Adrenal gland (tissue), 12 donors: Measurements from ENCODE around the gene SPINK1. TPM values are rescaled to one million over a fixed set of nuclear protein-coding genes. Genes with fewer than 3 reads are reported as not detected.
A peak's percentile ranks its signal among the peaks of the same experiment; 100 is the strongest.

ENCODE experiments used
- DNase-seq, 7 donors: peaks; one replicate each; pipeline ENCODE4 v3.0.0-alpha.2; 2019 to 2020
- H3K27ac ChIP-seq, 5 donors: fragments of 200-600 bp; sonication (generic) in 4 of 5; 1 replicate in 3 of 5; 2 replicates in 2 of 5; pipeline versions ENCODE4 v1.5.1 to v1.8.0; 2016 to 2020; ENCODE audit warnings: mild to moderate bottlenecking in 1 of 5
- H3K27me3 ChIP-seq: fragments of 200-600 bp; 2 replicates; pipeline ENCODE4 v1.8.0; 2021
- H3K36me3 ChIP-seq, 2 donors: fragments of 200-600 bp; replicated peaks in 1 of 2; 1 replicate in 1 of 2; 2 replicates in 1 of 2; pipeline versions ENCODE4 v1.5.1 to v1.8.0; 2018 to 2022
- H3K4me1 ChIP-seq, 2 donors: fragments of 200-600 bp; replicated peaks in 1 of 2; 1 replicate in 1 of 2; 2 replicates in 1 of 2; pipeline versions ENCODE4 v1.5.1 to v1.8.0; 2018 to 2021
- H3K4me3 ChIP-seq, 4 donors: fragments of 200-600 bp; sonication (generic) in 3 of 4; one replicate each; pipeline ENCODE4 v1.5.1; 2016 to 2018
- H3K9me3 ChIP-seq, 3 donors: fragments of 200-600 bp; sonication (generic) in 1 of 3; replicated peaks in 1 of 3; 1 replicate in 2 of 3; 2 replicates in 1 of 3; pipeline versions ENCODE4 v1.5.1 to v1.8.0; 2016 to 2021
- POLR2A ChIP-seq, 2 donors: fragments of 450-650 bp; IDR thresholded peaks; one replicate each; pipeline ENCODE4 v1.6.1; 2017; ENCODE audit warnings: antibody characterized with exemption in 2 of 2, mild to moderate bottlenecking in 2 of 2, moderate library complexity in 1 of 2
- WGBS, 4 donors: extraction: QIAGEN DNeasy Blood & Tissue Kit in 2 of 4; methylation state at CpG; one replicate each; pipeline versions ENCODE4 v1.1.5 to v1.1.7; 2013 to 2017; 5-methylcytosine and 5-hydroxymethylcytosine counted together
- intact Hi-C, 2 donors: fragments of 100-400 bp; cut with DNase I; formaldehyde crosslinking; loops; one replicate each; pipeline versions ENCODE4 v1.14.1 to v1.15.0; 2022 to 2023
- polyA plus RNA-seq, 3 donors: library from polyadenylated mRNA; stranded (reverse); fragments of 200-250 nt in 2 of 3; fragments of 350-450 nt in 1 of 3; fragmentation: Illumina TruSeq in 1 of 3; extraction: RNeasy Lipid Tissue Mini Kit (QIAGEN cat#74804) in 1 of 3; gene quantifications; one replicate each; pipeline ENCODE4 v1.2.3, GENCODE V29; 2013 to 2014
- total RNA-seq, 9 donors: library from RNA; depleted of rRNA in 4 of 9; stranded (reverse); fragments of >200 nt in 4 of 9; fragments of 120-200 nt in 1 of 9; fragmentation: NEBNext Ultra II Directional in 1 of 9; extraction: Animal tissue kit (Norgen Biotek cat#: 25700) in 1 of 9; gene quantifications; one replicate each; pipeline versions ENCODE4 v1.1.0 to v1.2.4, GENCODE V29; 2013 to 2023
- TF ChIP-seq, protein P1 (sequence below), 6 experiments: fragments of 450-650 bp in 4 of 6; fragments of 200-600 bp in 2 of 6; sonication (generic) in 1 of 6; IDR thresholded peaks; 1 replicate in 5 of 6; 2 replicates in 1 of 6; pipeline versions ENCODE4 v1.5.1 to v1.8.0; 2016 to 2021; ENCODE audit warnings: antibody characterized with exemption in 6 of 6, mild to moderate bottlenecking in 2 of 6, moderate library complexity in 1 of 6
- donor health status: healthy with polysubstance abuse.
- donor health status: Bipolar disorder and iron deficiency.
- donor health status: DM: yes; HTN: yes; CAD: no.
- donor health status: DM: no; HTN: no; CAD: no.
- donor health status: DM: no; HTN: no; CAD: no.
- donor health status: DM: yes; HTN: yes; CAD: no.

Gene SPINK1
- total and polyA plus RNA-seq, 12 donors = 1.3 to 6.5 (median 4.3) TPM; not detected in 6

DNA sequence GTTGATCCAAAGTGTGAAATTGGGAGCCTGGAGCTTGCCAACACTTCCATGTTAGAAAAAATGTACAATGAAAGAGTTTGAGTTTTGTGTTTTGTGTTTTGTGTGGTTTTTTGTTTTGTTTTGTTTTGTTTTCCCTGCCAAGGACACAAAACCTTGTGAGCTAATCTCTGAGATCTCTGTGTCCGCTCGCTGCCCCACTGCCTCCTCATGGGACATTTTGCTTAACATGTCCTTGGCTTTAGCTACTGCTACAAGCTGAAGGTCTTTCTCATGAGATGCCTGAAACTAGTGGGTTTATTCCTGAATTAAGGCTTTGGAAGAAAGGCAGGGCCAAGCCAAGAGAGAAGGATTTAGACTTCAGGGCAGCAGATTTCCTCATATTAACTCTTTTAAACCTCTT, 41.7 kb downstream of the SPINK1 start:
- H3K4me1 ChIP-seq = no peaks in the 10 kb centered on the region
- TF ChIP-seq, protein P1, sequence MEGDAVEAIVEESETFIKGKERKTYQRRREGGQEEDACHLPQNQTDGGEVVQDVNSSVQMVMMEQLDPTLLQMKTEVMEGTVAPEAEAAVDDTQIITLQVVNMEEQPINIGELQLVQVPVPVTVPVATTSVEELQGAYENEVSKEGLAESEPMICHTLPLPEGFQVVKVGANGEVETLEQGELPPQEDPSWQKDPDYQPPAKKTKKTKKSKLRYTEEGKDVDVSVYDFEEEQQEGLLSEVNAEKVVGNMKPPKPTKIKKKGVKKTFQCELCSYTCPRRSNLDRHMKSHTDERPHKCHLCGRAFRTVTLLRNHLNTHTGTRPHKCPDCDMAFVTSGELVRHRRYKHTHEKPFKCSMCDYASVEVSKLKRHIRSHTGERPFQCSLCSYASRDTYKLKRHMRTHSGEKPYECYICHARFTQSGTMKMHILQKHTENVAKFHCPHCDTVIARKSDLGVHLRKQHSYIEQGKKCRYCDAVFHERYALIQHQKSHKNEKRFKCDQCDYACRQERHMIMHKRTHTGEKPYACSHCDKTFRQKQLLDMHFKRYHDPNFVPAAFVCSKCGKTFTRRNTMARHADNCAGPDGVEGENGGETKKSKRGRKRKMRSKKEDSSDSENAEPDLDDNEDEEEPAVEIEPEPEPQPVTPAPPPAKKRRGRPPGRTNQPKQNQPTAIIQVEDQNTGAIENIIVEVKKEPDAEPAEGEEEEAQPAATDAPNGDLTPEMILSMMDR (IDR thresholded peaks at IDR 0.05) = no peak
- TF ChIP-seq POLR2A (IDR thresholded peaks at IDR 0.05) = no peak
- H3K9me3 ChIP-seq = no peaks in the 10 kb centered on the region
- peak in 6 of 7 donors; percentile 37 to 66 (median 51) for DNase-seq
- no peaks in the 10 kb centered on the region for H3K36me3 ChIP-seq
- H3K27ac ChIP-seq = peak overlapping the region in 1 of 5 donors; percentile 46
- H3K4me3 ChIP-seq = no peak overlapping the region
- WGBS, 4 donors = 32 to 48% (median 43%) methylated on average over 2 of the region's 2 CpGs
- H3K27me3 ChIP-seq = no peaks in the 10 kb centered on the region
- intact Hi-C loops = no loop called here

DNA sequence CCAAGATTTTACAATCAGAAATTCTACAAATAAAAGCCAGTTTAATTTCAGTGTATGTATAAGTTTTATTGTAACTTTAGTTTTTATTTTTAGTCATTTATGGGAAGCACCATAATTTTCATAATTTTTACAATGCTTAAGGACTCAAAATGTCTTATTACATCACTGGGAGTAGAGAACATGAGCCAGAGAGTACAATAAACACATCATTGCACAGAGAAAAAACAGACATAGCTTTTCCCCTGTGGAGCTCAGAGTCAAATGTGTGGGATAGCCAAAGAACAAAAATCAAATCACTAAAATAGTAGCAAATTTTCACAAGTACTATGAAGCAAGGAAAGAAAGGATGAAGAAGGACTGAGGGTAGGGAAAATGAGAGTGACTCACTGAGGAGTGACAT, 43.4 kb downstream of the SPINK1 start:
- Histone ChIP-seq H3K27ac (no peak overlapping the region), H3K27me3 (no peaks in the 10 kb centered on the region), H3K36me3 (no peaks in the 10 kb centered on the region), H3K9me3 (no peaks in the 10 kb centered on the region), H3K4me3 (no peak overlapping the region), H3K4me1 (no peaks in the 10 kb centered on the region)
- no peak for DNase-seq
- intact Hi-C loops = no loop called here
- TF ChIP-seq, protein P1 (IDR thresholded peaks at IDR 0.05) = no peak
- TF ChIP-seq POLR2A (IDR thresholded peaks at IDR 0.05) = no peak

DNA sequence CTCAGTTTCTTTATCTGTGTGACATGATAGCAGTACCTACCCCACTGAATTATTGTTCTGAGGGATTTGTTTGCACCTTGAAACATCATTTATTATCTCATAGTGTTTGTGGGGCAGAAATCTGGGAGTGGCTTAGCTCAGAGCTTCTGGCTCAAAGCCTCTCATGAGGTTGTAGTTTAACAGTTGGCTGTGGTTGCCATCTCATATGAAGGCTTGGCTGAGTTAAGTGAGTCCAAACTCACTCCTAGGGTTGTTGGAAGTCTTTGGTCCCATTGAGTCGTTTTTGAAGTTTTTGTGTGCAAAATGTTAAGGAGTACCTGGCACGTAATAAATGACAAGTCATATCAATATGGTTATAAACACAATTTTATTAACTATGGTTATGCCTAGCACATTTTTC, 45.3 kb downstream of the SPINK1 start:
- Histone ChIP-seq H3K36me3 (no peaks in the 10 kb centered on the region), H3K9me3 (no peaks in the 10 kb centered on the region), H3K27me3 (no peaks in the 10 kb centered on the region), H3K4me1 (no peaks in the 10 kb centered on the region), H3K27ac (no peak overlapping the region), H3K4me3 (no peak overlapping the region)
- TF ChIP-seq, protein P1 (IDR thresholded peaks at IDR 0.05) = no peak
- no peak for TF ChIP-seq POLR2A (IDR thresholded peaks at IDR 0.05)
- intact Hi-C loops = no loop called here
- DNase-seq = no peak
- WGBS, 4 donors = 85 to 91% (median 89%) methylated on average over 2 of the region's 2 CpGs

DNA sequence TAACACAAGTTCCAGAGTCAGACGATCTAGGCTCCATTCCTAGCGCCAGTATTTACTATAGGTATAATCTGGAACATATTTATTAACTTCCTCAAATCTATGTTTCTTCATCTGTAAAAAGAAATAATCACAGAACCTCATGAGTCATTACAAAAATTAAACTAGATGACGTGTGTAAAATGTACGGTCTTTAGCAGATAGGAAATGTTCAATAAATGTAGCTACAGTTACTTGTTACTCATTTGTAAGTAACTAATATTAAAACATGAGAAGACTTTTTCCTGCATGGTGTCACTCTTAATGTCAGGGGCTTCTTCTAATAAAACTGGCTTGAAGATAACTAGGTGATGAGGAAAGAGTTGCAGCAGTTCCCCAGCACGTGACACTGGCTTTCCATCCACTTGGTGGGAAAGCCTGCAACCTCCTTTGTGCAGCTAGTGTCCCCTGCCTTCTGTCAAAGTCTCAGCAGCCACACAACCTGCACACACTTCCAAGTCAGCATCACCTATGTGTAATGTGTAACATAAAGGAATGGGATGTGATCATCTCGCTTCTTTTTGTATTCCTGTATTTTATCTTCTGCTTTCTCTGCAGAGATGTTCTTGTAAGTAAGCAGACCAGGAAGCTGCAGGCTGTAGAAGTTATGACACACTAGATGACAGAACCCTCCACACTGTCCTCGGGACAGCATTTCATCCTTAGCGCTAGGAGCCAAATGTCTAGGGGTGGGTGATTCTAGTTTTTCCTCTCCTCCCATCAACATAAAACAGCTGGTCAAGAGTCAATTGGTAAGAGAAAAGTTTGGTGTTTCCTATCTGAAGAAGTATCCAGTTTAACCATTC, 47.1 kb downstream of the SPINK1 start:
- H3K27me3 ChIP-seq = no peaks in the 10 kb centered on the region
- H3K4me3 ChIP-seq = no peak overlapping the region
- H3K27ac ChIP-seq = no peak overlapping the region
- intact Hi-C loops = no loop called here
- no peaks in the 10 kb centered on the region for H3K9me3 ChIP-seq
- 60 to 76% (median 68%) methylated on average over 8 of the region's 8 CpGs for WGBS, 4 donors
- H3K4me1 ChIP-seq = no peaks in the 10 kb centered on the region
- no peaks in the 10 kb centered on the region for H3K36me3 ChIP-seq
- no peak for DNase-seq
- TF ChIP-seq, protein P1 (IDR thresholded peaks at IDR 0.05) = no peak
- TF ChIP-seq POLR2A (IDR thresholded peaks at IDR 0.05) = no peak
